Fibroblast of lung (primary cell): ENCODE measurements around the gene GLG1. TPM values are rescaled to one million over a fixed set of nuclear protein-coding genes. Genes with fewer than 3 reads are reported as not detected.
A peak's percentile ranks its signal among the peaks of the same experiment; 100 is the strongest.

Source experiments
- DNase-seq, 2 donors: peaks; one replicate each; pipeline versions ENCODE4 v3.0.0 to v3.0.0-alpha.2; 2010; ENCODE audit warnings: low read depth in 2 of 2
- H2AFZ ChIP-seq: 2 replicates; pipeline ENCODE4 v1.5.1; 2012; ENCODE audit warnings: low read length, control low read depth, inconsistent platforms
- H3K27ac ChIP-seq: 2 replicates; pipeline ENCODE4 v1.5.1; 2011; ENCODE audit warnings: low read length, control low read depth; ENCODE audit not compliant: insufficient read depth
- H3K27me3 ChIP-seq: 2 replicates; pipeline ENCODE4 v1.5.1; 2011; ENCODE audit warnings: mild to moderate bottlenecking, low read length; ENCODE audit not compliant: control insufficient read depth, insufficient read depth
- H3K36me3 ChIP-seq: 2 replicates; pipeline ENCODE4 v1.5.1; 2011; ENCODE audit warnings: low read length; ENCODE audit not compliant: control insufficient read depth, insufficient read depth
- H3K4me1 ChIP-seq: 2 replicates; pipeline ENCODE4 v1.5.1; 2011; ENCODE audit warnings: low read length; ENCODE audit not compliant: control insufficient read depth, insufficient read depth; ENCODE audit errors: extremely low read depth
- H3K4me2 ChIP-seq: 2 replicates; pipeline ENCODE4 v1.5.1; 2011; ENCODE audit warnings: low read length, control low read depth; ENCODE audit not compliant: insufficient read depth; ENCODE audit errors: extremely low read depth
- H3K4me3 ChIP-seq, 4 experiments: fragments of 200-600 bp in 1 of 4; sonication (generic) in 1 of 4; replicated peaks in 1 of 4; 2 replicates each; pipeline ENCODE4 v1.5.1; 2011 to 2016; ENCODE audit warnings: low read length in 4 of 4, low read depth in 3 of 4, mild to moderate bottlenecking in 3 of 4, control low read depth in 2 of 4, inconsistent platforms in 1 of 4, mixed read lengths in 1 of 4; ENCODE audit not compliant: insufficient read depth in 1 of 4; ENCODE audit errors: control extremely low read depth in 1 of 4
- H3K79me2 ChIP-seq: 2 replicates; pipeline ENCODE4 v1.5.1; 2012; ENCODE audit warnings: mild to moderate bottlenecking, low read length, inconsistent platforms; ENCODE audit not compliant: control insufficient read depth, insufficient read depth
- H3K9ac ChIP-seq: 2 replicates; pipeline ENCODE4 v1.5.1; 2011; ENCODE audit warnings: mild to moderate bottlenecking, low read length, control low read depth; ENCODE audit not compliant: insufficient read depth
- H3K9me3 ChIP-seq: 2 replicates; pipeline ENCODE4 v1.5.1; 2012; ENCODE audit warnings: low read depth, low read length; ENCODE audit not compliant: control insufficient read depth, insufficient read depth
- H4K20me1 ChIP-seq: 2 replicates; pipeline ENCODE4 v1.5.1; 2011; ENCODE audit warnings: low read length; ENCODE audit not compliant: control insufficient read depth, insufficient read depth; ENCODE audit errors: extremely low read depth
- CTCF ChIP-seq, 2 donors: IDR thresholded peaks in 1 of 2; conservative IDR thresholded peaks in 1 of 2; 1 replicate in 1 of 2; 2 replicates in 1 of 2; pipeline ENCODE4 v1.5.1; 2011 to 2012; ENCODE audit warnings: low read length in 2 of 2, control low read depth in 1 of 2, inconsistent platforms in 1 of 2, low read depth in 1 of 2, mild to moderate bottlenecking in 1 of 2
- EZH2 ChIP-seq: IDR thresholded peaks from 2 replicates; pipeline ENCODE4 v1.5.1; 2012; ENCODE audit warnings: low read length, control low read depth, mild to moderate bottlenecking; ENCODE audit errors: missing control alignments
- polyA plus RNA-seq, 2 donors: library from polyadenylated mRNA; depleted of rRNA in 1 of 2; stranded (reverse) in 1 of 2; unstranded in 1 of 2; fragments of >200 nt; gene quantifications; 2 replicates each; pipeline ENCODE4 v1.2.1, GENCODE V29; 2011 to 2012; ENCODE audit warnings: missing spikeins in 1 of 2
- total RNA-seq: library from RNA; depleted of rRNA; stranded (reverse); fragments of >200 nt; gene quantifications from 2 replicates; pipeline ENCODE4 v1.2.1, GENCODE V29; 2014

Gene GLG1
- total and polyA plus RNA-seq, 2 donors (not counting 1 experiment from before 2014, with no cell fraction given): 138 to 150 TPM

- no peaks in the 10 kb centered on the region for H3K27me3 ChIP-seq
- H3K4me1 ChIP-seq: peaks cover 6% of the 10 kb centered on the region
- DNase-seq: peak in 1 of 2 donors; percentile 12
- peaks cover 53% of the 10 kb centered on the region for H3K79me2 ChIP-seq
- no peaks in the 10 kb centered on the region for H4K20me1 ChIP-seq
- no peaks in the 10 kb centered on the region for H3K36me3 ChIP-seq
- peak overlapping the region; percentile 92 for H3K27ac ChIP-seq
- H3K9me3 ChIP-seq: no peaks in the 10 kb centered on the region
- H3K4me2 ChIP-seq: peak overlapping the region; percentile 92
- H2AFZ ChIP-seq: peak overlapping the region; percentile 94
- H3K9ac ChIP-seq: peak overlapping the region; percentile 99
- peak overlapping the region; percentile 91 to 98 (median 96) for H3K4me3 ChIP-seq
- TF ChIP-seq CTCF (conservative IDR thresholded peaks at IDR 0.05 in 1 of 2, IDR thresholded peaks at IDR 0.05 in 1 of 2; ENCODE audit: low read depth in 1 of 2, low read length in 2 of 2) (no peak), EZH2 (no peak)
These were observed 981 bp downstream of the GLG1 start for GRCh38 chr16:74605746-74606520.

- H3K9ac ChIP-seq: no peak overlapping the region
- DNase-seq: no peak
- no peaks in the 10 kb centered on the region for H3K36me3 ChIP-seq
- peaks cover 59% of the 10 kb centered on the region for H3K79me2 ChIP-seq
- no peaks in the 10 kb centered on the region for H3K27me3 ChIP-seq
- H3K9me3 ChIP-seq: no peaks in the 10 kb centered on the region
- H3K27ac ChIP-seq: no peak overlapping the region
- H2AFZ ChIP-seq: no peak overlapping the region
- H3K4me2 ChIP-seq: peak overlapping the region; percentile 92
- H4K20me1 ChIP-seq: no peaks in the 10 kb centered on the region
- peak overlapping the region; percentile 51 to 98 (median 96) for H3K4me3 ChIP-seq
- TF ChIP-seq CTCF (conservative IDR thresholded peaks at IDR 0.05 in 1 of 2, IDR thresholded peaks at IDR 0.05 in 1 of 2; ENCODE audit: low read depth in 1 of 2, low read length in 2 of 2): no peak
- TF ChIP-seq EZH2: no peak
- peaks cover 6% of the 10 kb centered on the region for H3K4me1 ChIP-seq
These were observed 1.6 kb downstream of the GLG1 start for GRCh38 chr16:74605332-74605731.

GRCh38 chr16:74603848-74604247, 3.1 kb downstream of the GLG1 start:
- DNase-seq: peak; percentile 40 to 56
- Histone ChIP-seq H3K4me3 (peak overlapping the region in 2 of 4 experiments; percentile 23 to 96), H2AFZ (no peak overlapping the region), H3K36me3 (no peaks in the 10 kb centered on the region), H3K27me3 (no peaks in the 10 kb centered on the region), H3K27ac (no peak overlapping the region), H3K4me2 (peak overlapping the region; percentile 92), H3K79me2 (peaks cover 67% of the 10 kb centered on the region), H3K9me3 (no peaks in the 10 kb centered on the region), H4K20me1 (no peaks in the 10 kb centered on the region), H3K9ac (no peak overlapping the region), H3K4me1 (peaks cover 6% of the 10 kb centered on the region)
- TF ChIP-seq CTCF (conservative IDR thresholded peaks at IDR 0.05 in 1 of 2, IDR thresholded peaks at IDR 0.05 in 1 of 2; ENCODE audit: low read depth in 1 of 2, low read length in 2 of 2) (no peak), EZH2 (no peak)
